ENCODE results near the gene ANKRD36C.
"Not testable (repeated sequence)": the region's sequence is repeated elsewhere in the genome, so short reads cannot be mapped to it uniquely, and the experiment has no call there.

DNA sequence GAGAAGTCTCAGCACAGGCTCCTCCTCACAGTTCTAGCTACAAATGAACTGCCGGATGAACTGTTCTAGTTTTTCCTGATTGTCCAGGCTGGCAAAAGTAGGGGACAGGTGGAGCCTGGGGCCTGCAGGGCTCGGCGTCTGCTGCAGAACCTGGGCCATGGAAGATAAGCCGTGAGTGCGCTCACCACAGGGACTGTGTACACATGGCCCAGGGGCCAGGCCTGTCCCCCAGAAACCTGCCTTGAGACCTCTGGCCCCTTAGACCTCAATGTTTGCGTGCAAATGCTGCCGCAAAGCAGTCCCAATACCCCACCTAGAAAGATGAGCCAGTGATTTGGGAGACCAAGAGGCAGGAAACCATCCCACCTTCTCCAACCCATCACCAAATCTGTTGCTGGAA lies 30.5 kb upstream of the ANKRD36C start:
- TF ChIP-seq, protein P1, sequence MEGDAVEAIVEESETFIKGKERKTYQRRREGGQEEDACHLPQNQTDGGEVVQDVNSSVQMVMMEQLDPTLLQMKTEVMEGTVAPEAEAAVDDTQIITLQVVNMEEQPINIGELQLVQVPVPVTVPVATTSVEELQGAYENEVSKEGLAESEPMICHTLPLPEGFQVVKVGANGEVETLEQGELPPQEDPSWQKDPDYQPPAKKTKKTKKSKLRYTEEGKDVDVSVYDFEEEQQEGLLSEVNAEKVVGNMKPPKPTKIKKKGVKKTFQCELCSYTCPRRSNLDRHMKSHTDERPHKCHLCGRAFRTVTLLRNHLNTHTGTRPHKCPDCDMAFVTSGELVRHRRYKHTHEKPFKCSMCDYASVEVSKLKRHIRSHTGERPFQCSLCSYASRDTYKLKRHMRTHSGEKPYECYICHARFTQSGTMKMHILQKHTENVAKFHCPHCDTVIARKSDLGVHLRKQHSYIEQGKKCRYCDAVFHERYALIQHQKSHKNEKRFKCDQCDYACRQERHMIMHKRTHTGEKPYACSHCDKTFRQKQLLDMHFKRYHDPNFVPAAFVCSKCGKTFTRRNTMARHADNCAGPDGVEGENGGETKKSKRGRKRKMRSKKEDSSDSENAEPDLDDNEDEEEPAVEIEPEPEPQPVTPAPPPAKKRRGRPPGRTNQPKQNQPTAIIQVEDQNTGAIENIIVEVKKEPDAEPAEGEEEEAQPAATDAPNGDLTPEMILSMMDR (IDR thresholded peaks at IDR 0.05) = not testable (repeated sequence)
- TF ChIP-seq EP300, POLR2A (IDR thresholded peaks at IDR 0.05): not testable (repeated sequence)
